H1 (cell line): ENCODE measurements around the gene TNFRSF13B. TPM values are rescaled to one million over a fixed set of nuclear protein-coding genes. Genes with fewer than 3 reads are reported as not detected.

Experiments
- CTCF ChIA-PET: fragments of 300-600 bp; sonication (Branson Sonifier 250); formaldehyde crosslinking; loops from one replicate; lab custom pipeline; 2021; ENCODE audit not compliant: partially characterized antibody; lab: Charles Lee
- POLR2A ChIA-PET: fragments of 300-600 bp; sonication (Branson Sonifier 250); formaldehyde crosslinking; loops from one replicate; lab custom pipeline; 2021; ENCODE audit warnings: inconsistent platforms; ENCODE audit not compliant: partially characterized antibody; lab: Charles Lee
- DNase-seq, 2 experiments: peaks; one replicate each; pipeline versions ENCODE4 v3.0.0 to v3.0.0-alpha.2; 2010 to 2022; ENCODE audit warnings: low spot score in 2 of 2, low read depth in 1 of 2, mixed read lengths in 1 of 2
- FAIRE-seq: peaks from 2 replicates; lab custom pipeline; 2011; peaks lifted over from hg19 to GRCh38; lab: Jason Lieb, UNC
- H2AFZ ChIP-seq: 2 replicates; pipeline ENCODE4 v1.8.1; 2012; ENCODE audit warnings: low read length, inconsistent platforms
- H2AK5ac ChIP-seq: 2 replicates; pipeline ENCODE4 v1.6.1; 2013; ENCODE audit warnings: low read depth, low read length
- H2BK120ac ChIP-seq: replicated peaks from 2 replicates; pipeline ENCODE3; 2013; ENCODE audit warnings: low read depth, low read length, inconsistent platforms
- H2BK12ac ChIP-seq: 2 replicates; pipeline ENCODE4 v1.6.1; 2013; ENCODE audit warnings: low read depth, low read length
- H2BK15ac ChIP-seq: 2 replicates; pipeline ENCODE4 v1.6.1; 2013; ENCODE audit warnings: low read length
- H2BK20ac ChIP-seq: 2 replicates; pipeline ENCODE4 v1.6.1; 2013; ENCODE audit warnings: low read length
- H2BK5ac ChIP-seq: 2 replicates; pipeline ENCODE4 v1.6.1; 2013; ENCODE audit warnings: low read depth, low read length
- H3K14ac ChIP-seq: 2 replicates; pipeline ENCODE4 v1.6.1; 2013; ENCODE audit warnings: inconsistent platforms; ENCODE audit not compliant: insufficient read length
- H3K18ac ChIP-seq: 2 replicates; pipeline ENCODE4 v1.6.1; 2013; ENCODE audit warnings: low read length; ENCODE audit errors: extremely low read depth
- H3K23ac ChIP-seq: 2 replicates; pipeline ENCODE4 v1.6.1; 2013; ENCODE audit warnings: inconsistent platforms; ENCODE audit not compliant: insufficient read length
- H3K23me2 ChIP-seq: 2 replicates; pipeline ENCODE4 v1.6.1; 2013; ENCODE audit warnings: low read depth, low read length
- H3K27ac ChIP-seq: 2 replicates; pipeline ENCODE4 v1.6.1; 2011; ENCODE audit warnings: low read depth, low read length, inconsistent platforms
- H3K27me3 ChIP-seq, 4 experiments: replicated peaks in 1 of 4; 1 replicate in 1 of 4; 2 replicates in 3 of 4; pipeline versions ENCODE4 v1.6.1 to v1.8.1; 2011 to 2013; ENCODE audit warnings: low read length in 3 of 4, mild to moderate bottlenecking in 3 of 4, inconsistent platforms in 2 of 4, mixed read lengths in 2 of 4, moderate library complexity in 1 of 4; ENCODE audit not compliant: control insufficient read depth in 3 of 4, insufficient read depth in 3 of 4; ENCODE audit errors: extremely low read depth in 1 of 4
- H3K36me3 ChIP-seq, 4 experiments: 2 replicates each; pipeline versions ENCODE4 v1.6.1 to v1.8.1; 2011 to 2013; ENCODE audit warnings: mild to moderate bottlenecking in 4 of 4, low read length in 3 of 4, moderate library complexity in 2 of 4, control low read depth in 1 of 4, inconsistent platforms in 1 of 4; ENCODE audit not compliant: insufficient read depth in 4 of 4, control insufficient read depth in 2 of 4
- H3K4ac ChIP-seq: replicated peaks from 2 replicates; pipeline ENCODE3; 2013; ENCODE audit warnings: low read length, low read depth, mixed read lengths, inconsistent platforms; ENCODE audit not compliant: insufficient read length
- H3K4me1 ChIP-seq, 4 experiments: replicated peaks in 1 of 4; 1 replicate in 1 of 4; 2 replicates in 3 of 4; pipeline versions ENCODE4 v1.6.1 to v1.8.1; 2011 to 2013; ENCODE audit warnings: low read length in 3 of 4, inconsistent platforms in 2 of 4, mixed read lengths in 1 of 4; ENCODE audit not compliant: insufficient read depth in 4 of 4, control insufficient read depth in 3 of 4
- H3K4me2 ChIP-seq, 2 experiments: 2 replicates each; pipeline versions ENCODE4 v1.6.1 to v1.8.1; 2011 to 2013; ENCODE audit warnings: low read depth in 2 of 2, low read length in 2 of 2, control low read depth in 1 of 2, inconsistent platforms in 1 of 2, mild to moderate bottlenecking in 1 of 2; ENCODE audit not compliant: insufficient read depth in 1 of 2
- H3K4me3 ChIP-seq, 4 experiments: fragments of 200-600, 300-600 bp in 1 of 4; sonication (generic), shearing (Covaris generic), sonication (Bioruptor Twin) in 1 of 4; 2 replicates each; pipeline versions ENCODE4 v1.5.1 to v1.8.1; 2011 to 2016; ENCODE audit warnings: low read length in 4 of 4, low read depth in 3 of 4, control low read depth in 2 of 4, inconsistent platforms in 2 of 4, mild to moderate bottlenecking in 2 of 4, mixed read lengths in 1 of 4, moderate library complexity in 1 of 4; ENCODE audit not compliant: insufficient read depth in 2 of 4; ENCODE audit errors: extremely low read depth in 1 of 4
- H3K56ac ChIP-seq: replicated peaks from 2 replicates; pipeline ENCODE3; 2013; ENCODE audit warnings: low read depth, mild to moderate bottlenecking, mixed read lengths, low read length, inconsistent platforms; ENCODE audit not compliant: insufficient read length
- H3K79me1 ChIP-seq: 2 replicates; pipeline ENCODE4 v1.6.1; 2013; ENCODE audit warnings: low read depth, low read length, control low read depth
- H3K79me2 ChIP-seq, 2 experiments: 2 replicates each; pipeline versions ENCODE4 v1.6.1 to v1.8.1; 2012 to 2013; ENCODE audit warnings: low read length in 2 of 2, mild to moderate bottlenecking in 2 of 2, inconsistent platforms in 1 of 2; ENCODE audit not compliant: insufficient read depth in 2 of 2, control insufficient read depth in 1 of 2
- H3K9ac ChIP-seq, 4 experiments: replicated peaks in 1 of 4; 1 replicate in 1 of 4; 2 replicates in 3 of 4; pipeline versions ENCODE4 v1.6.1 to v1.8.1; 2011 to 2013; ENCODE audit warnings: low read depth in 3 of 4, low read length in 3 of 4, control low read depth in 2 of 4, mild to moderate bottlenecking in 2 of 4, moderate library complexity in 2 of 4, inconsistent platforms in 1 of 4; ENCODE audit errors: extremely low read depth in 1 of 4
- H3K9me3 ChIP-seq, 2 experiments: 2 replicates each; pipeline versions ENCODE4 v1.6.1 to v1.8.1; 2012 to 2013; ENCODE audit warnings: mild to moderate bottlenecking in 2 of 2, moderate library complexity in 2 of 2, control low read depth in 1 of 2, inconsistent platforms in 1 of 2, low read depth in 1 of 2, low read length in 1 of 2, mixed read lengths in 1 of 2; ENCODE audit not compliant: insufficient read depth in 2 of 2
- H4K20me1 ChIP-seq, 2 experiments: replicated peaks in 1 of 2; 2 replicates each; pipeline versions ENCODE3 to v1.8.1; 2011 to 2013; ENCODE audit warnings: inconsistent platforms in 2 of 2, low read length in 2 of 2, mild to moderate bottlenecking in 1 of 2; ENCODE audit not compliant: insufficient read depth in 2 of 2, control insufficient read depth in 1 of 2
- H4K5ac ChIP-seq: 2 replicates; pipeline ENCODE4 v1.6.1; 2013; ENCODE audit warnings: low read length, low read depth, mixed read lengths, inconsistent platforms; ENCODE audit not compliant: insufficient read length
- H4K8ac ChIP-seq: 2 replicates; pipeline ENCODE4 v1.8.0; 2013; ENCODE audit warnings: mild to moderate bottlenecking, moderate library complexity, low read length, inconsistent platforms; ENCODE audit not compliant: insufficient read depth; ENCODE audit errors: extremely low read depth
- H4K91ac ChIP-seq: replicated peaks from 2 replicates; pipeline ENCODE3; 2013; ENCODE audit warnings: low read length, mixed read lengths, inconsistent platforms; ENCODE audit not compliant: insufficient read length
- ATF3 ChIP-seq: IDR thresholded peaks from 2 replicates; pipeline ENCODE4 v1.6.1; 2011; ENCODE audit warnings: low read depth, mild to moderate bottlenecking, low read length; ENCODE audit not compliant: insufficient read depth
- CEBPB ChIP-seq: IDR thresholded peaks from 2 replicates; pipeline ENCODE4 v1.6.1; 2012; ENCODE audit warnings: low read depth, low read length
- CTCF ChIP-seq, 3 experiments: IDR thresholded peaks; 1 replicate in 2 of 3; 2 replicates in 1 of 3; pipeline versions ENCODE4 v1.5.1 to v1.6.1; 2011; ENCODE audit warnings: low read length in 3 of 3, mild to moderate bottlenecking in 3 of 3, inconsistent platforms in 2 of 3, low read depth in 1 of 3, moderate library complexity in 1 of 3; ENCODE audit not compliant: insufficient read depth in 1 of 3; ENCODE audit errors: control extremely low read depth in 1 of 3
- GABPA ChIP-seq: IDR thresholded peaks from 2 replicates; pipeline ENCODE4 v1.6.1; 2011; ENCODE audit warnings: mild to moderate bottlenecking, low read length, moderate library complexity, borderline replicate concordance; ENCODE audit not compliant: insufficient read depth
- MAFK ChIP-seq: IDR thresholded peaks from 2 replicates; pipeline ENCODE4 v1.6.1; 2012; ENCODE audit warnings: low read depth, mild to moderate bottlenecking, improper control_type of control experiment, low read length
- NANOG ChIP-seq: IDR thresholded peaks from 2 replicates; pipeline ENCODE4 v1.6.1; 2011; ENCODE audit warnings: low read length, low read depth, mild to moderate bottlenecking, inconsistent platforms; ENCODE audit not compliant: insufficient read depth, poor library complexity, severe bottlenecking
- POLR2AphosphoS5 ChIP-seq: IDR thresholded peaks from 2 replicates; pipeline ENCODE4 v1.6.1; 2011; ENCODE audit warnings: low read depth, low read length
- POU5F1 ChIP-seq: IDR thresholded peaks from 2 replicates; pipeline ENCODE4 v1.6.1; 2011; ENCODE audit warnings: low read depth, mild to moderate bottlenecking, low read length, moderate library complexity
- TBP ChIP-seq: IDR thresholded peaks from 2 replicates; pipeline ENCODE4 v1.6.1; 2011; ENCODE audit warnings: low read depth, low read length, improper control_type of control experiment
- TCF12 ChIP-seq: IDR thresholded peaks from 2 replicates; pipeline ENCODE4 v1.6.1; 2011; ENCODE audit warnings: low read depth, mild to moderate bottlenecking, low read length
- ZNF274 ChIP-seq: IDR thresholded peaks from 2 replicates; pipeline ENCODE4 v1.7.0; 2012; ENCODE audit warnings: low read length, borderline replicate concordance; ENCODE audit errors: extremely low read depth
- whole genome bisulfite sequencing, 2 experiments: shearing (Covaris generic) in 1 of 2; methylation state at CpG; one replicate each; pipeline versions ENCODE4 v1.1.6 to v1.1.7; 2013 to 2015; ENCODE audit warnings: low lambda C conversion rate in 2 of 2, mixed read lengths in 2 of 2, inconsistent platforms in 1 of 2, low coverage in 1 of 2, missing lambda C conversion rate in 1 of 2; ENCODE audit not compliant: insufficient replicate concordance in 2 of 2, insufficient coverage in 1 of 2, insufficient read length in 1 of 2; ENCODE audit errors: extremely low coverage in 1 of 2, missing lambda C conversion rate in 1 of 2; 5-methylcytosine and 5-hydroxymethylcytosine counted together
- polyA plus RNA-seq, 7 experiments: library from polyadenylated mRNA; depleted of rRNA in 3 of 7; stranded (reverse) in 5 of 7; unstranded in 2 of 7; fragments of >200 nt in 5 of 7; fragments of 200-250 nt in 2 of 7; gene quantifications; 1 replicate in 5 of 7; 2 replicates in 1 of 7; 4 replicates in 1 of 7; pipeline versions ENCODE4 v1.2.1 to v1.2.3, GENCODE V29; 2011 to 2013; ENCODE audit warnings: missing spikeins in 2 of 7, mixed read lengths in 2 of 7
- total RNA-seq: library from RNA; stranded (reverse); fragmentation: NEBNext Ultra II Directional; extraction: Animal tissue kit (Norgen Biotek cat#: 25700); gene quantifications from 2 replicates; pipeline ENCODE4 v1.2.1, GENCODE V29; 2021

Gene TNFRSF13B
- total and polyA plus RNA-seq, 2 of the 8 experiments (the other 6 are each of a cell fraction or from before 2014, with no cell fraction given) = not detected

GRCh38 chr17:17015230-17015629 is 43.3 kb upstream of the TNFRSF13B start:
- Histone ChIP-seq H2AK5ac (no peak overlapping the region), H3K4me2 (no peak overlapping the region), H3K56ac (no peak overlapping the region), H2BK20ac (no peak overlapping the region), H2BK12ac (no peak overlapping the region), H2AFZ (no peak overlapping the region), H3K79me1 (no peaks in the 10 kb centered on the region), H2BK120ac (no peak overlapping the region), H3K9ac (no peak overlapping the region), H3K9me3 (no peaks in the 10 kb centered on the region), H3K14ac (no peak overlapping the region), H4K20me1 (no peaks in the 10 kb centered on the region), H2BK5ac (no peak overlapping the region), H3K4ac (no peak overlapping the region), H3K36me3 (no peaks in the 10 kb centered on the region), H4K91ac (no peak overlapping the region), H3K4me1 (no peaks in the 10 kb centered on the region; a peak in 1 of 7 replicates), H2BK15ac (no peak overlapping the region), H3K23ac (no peak overlapping the region), H3K27ac (no peak overlapping the region), H4K5ac (no peak overlapping the region), H3K79me2 (no peaks in the 10 kb centered on the region), H3K23me2 (no peaks in the 10 kb centered on the region), H4K8ac (no peak overlapping the region), H3K18ac (no peak overlapping the region), H3K4me3 (no peak overlapping the region), H3K27me3 (no peaks in the 10 kb centered on the region)
- ChIA-PET POLR2A (no interaction called here), CTCF (interaction anchor here (0.9 to 2.6 kb wide), 5 partner anchors 23 to 155 kb away, joined by 3 to 14 read pairs (median 4); no protein-coding TSS in a partner anchor)
- 88% methylated on average over 6 of the region's 6 CpGs; no CpG with 5 or more reads in 1 of the 2 experiments for WGBS, 2 experiments
- FAIRE-seq (no peak), DNase-seq (no peak)
- TF ChIP-seq CTCF (IDR thresholded peaks at IDR 0.05; ENCODE audit: control extremely low read depth in 1 of 3, insufficient read depth in 1 of 3, low read depth in 1 of 3, low read length in 3 of 3) = no peak
- no peak for TF ChIP-seq POLR2AphosphoS5
- TF ChIP-seq GABPA = no peak
- no peak for TF ChIP-seq TBP
- no peak for TF ChIP-seq CEBPB
- no peak for TF ChIP-seq TCF12
- TF ChIP-seq ATF3 = no peak
- TF ChIP-seq POU5F1 = no peak
- TF ChIP-seq NANOG = no peak
- TF ChIP-seq ZNF274 = no peak
- no peak for TF ChIP-seq MAFK
